KOPT-K1 (cell line): ENCODE data around the gene CPAMD8.
"Not testable (repeated sequence)": the region's sequence is repeated elsewhere in the genome, so short reads cannot be mapped to it uniquely, and the experiment has no call there.

ENCODE experiments used
- H3K27ac ChIP-seq: fragments of 200-600 bp; sonication (generic); 2 replicates; pipeline ENCODE4 v1.5.1; 2016; ENCODE audit warnings: antibody characterized with exemption, mild to moderate bottlenecking, low read depth, low read length; ENCODE audit not compliant: poor library complexity, severe bottlenecking
- H3K36me3 ChIP-seq: fragments of 200-600 bp; sonication (generic); 2 replicates; pipeline ENCODE4 v1.5.1; 2017; ENCODE audit warnings: antibody characterized with exemption, mild to moderate bottlenecking, low read length, moderate library complexity; ENCODE audit not compliant: insufficient read depth
- H3K9me3 ChIP-seq: fragments of 200-600 bp; sonication (generic); 2 replicates; pipeline ENCODE4 v1.5.1; 2017; ENCODE audit warnings: antibody characterized with exemption, low read length, mild to moderate bottlenecking; ENCODE audit not compliant: insufficient read depth, poor library complexity, severe bottlenecking

CPAMD8 gene

DNA sequence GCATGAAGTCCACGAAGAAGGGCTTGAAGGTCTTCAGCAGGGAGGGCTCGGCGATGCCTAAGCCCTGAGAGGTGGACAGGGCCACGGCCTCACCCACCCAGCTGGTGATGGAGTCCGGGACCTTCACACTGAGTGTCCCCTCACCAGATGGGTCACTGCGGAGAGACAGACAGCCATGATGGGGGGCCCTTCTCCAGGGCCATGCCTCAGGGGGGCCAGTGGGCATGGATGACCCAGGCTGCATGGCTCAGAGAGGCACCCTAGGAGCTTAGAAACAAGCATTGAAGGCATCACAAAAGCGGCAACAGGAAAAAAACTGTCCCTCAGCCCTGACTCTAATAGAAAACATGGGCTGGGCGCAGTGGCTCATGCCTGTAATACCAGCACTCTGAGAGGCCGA lies 74.6 kb downstream of the CPAMD8 start:
- Histone ChIP-seq H3K9me3 (no peaks in the 10 kb centered on the region), H3K36me3 (no peaks in the 10 kb centered on the region), H3K27ac (no peak overlapping the region)

DNA sequence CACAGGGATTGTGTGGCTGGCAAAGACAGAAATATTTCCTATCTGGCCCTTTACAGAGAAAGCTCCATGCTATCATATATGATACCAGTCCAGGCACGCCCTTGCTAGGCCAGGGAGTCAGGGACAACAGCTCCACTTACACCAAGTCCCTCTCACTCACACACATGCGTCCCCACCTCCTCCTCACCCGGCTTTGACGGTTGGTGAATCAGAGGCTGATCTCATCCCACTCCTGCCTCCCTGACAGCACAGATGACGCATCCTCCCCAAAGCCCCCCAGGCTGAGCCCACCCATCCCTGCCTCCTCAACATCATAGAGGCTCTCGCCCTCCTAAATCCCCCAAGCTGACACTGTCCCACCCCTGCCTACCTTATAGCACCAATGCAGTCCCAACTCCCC lies 75.1 kb downstream of the CPAMD8 start:
- no peaks in the 10 kb centered on the region for H3K9me3 ChIP-seq
- H3K36me3 ChIP-seq = no peaks in the 10 kb centered on the region
- H3K27ac ChIP-seq = no peak overlapping the region

DNA sequence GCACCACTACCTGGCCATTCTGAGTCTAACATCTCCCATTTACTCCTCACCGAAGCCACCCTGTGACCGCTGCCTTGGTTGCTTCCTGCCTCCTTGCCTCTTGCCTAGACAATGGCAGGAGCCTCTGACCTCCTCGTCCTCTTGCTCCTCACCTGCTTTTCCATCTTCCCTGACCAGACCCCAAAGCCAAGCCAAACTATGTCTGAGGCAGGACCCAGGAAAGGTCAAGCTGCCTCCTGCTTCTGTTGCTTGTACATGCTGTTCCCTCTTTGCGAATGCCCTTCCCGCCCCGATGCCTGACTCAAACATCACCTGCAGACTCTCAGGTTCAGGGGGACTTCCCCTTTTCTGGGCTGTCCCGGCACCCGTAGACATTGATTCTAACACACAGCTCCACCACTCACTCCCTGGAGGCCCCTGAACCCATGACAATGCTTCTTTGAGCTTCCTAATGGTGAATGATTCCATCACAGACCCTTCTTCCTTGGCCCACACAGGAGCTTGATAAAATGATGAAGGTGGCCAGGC lies 77.0 kb downstream of the CPAMD8 start:
- H3K27ac ChIP-seq = no peak overlapping the region
- H3K36me3 ChIP-seq = no peaks in the 10 kb centered on the region
- H3K9me3 ChIP-seq = no peaks in the 10 kb centered on the region

DNA sequence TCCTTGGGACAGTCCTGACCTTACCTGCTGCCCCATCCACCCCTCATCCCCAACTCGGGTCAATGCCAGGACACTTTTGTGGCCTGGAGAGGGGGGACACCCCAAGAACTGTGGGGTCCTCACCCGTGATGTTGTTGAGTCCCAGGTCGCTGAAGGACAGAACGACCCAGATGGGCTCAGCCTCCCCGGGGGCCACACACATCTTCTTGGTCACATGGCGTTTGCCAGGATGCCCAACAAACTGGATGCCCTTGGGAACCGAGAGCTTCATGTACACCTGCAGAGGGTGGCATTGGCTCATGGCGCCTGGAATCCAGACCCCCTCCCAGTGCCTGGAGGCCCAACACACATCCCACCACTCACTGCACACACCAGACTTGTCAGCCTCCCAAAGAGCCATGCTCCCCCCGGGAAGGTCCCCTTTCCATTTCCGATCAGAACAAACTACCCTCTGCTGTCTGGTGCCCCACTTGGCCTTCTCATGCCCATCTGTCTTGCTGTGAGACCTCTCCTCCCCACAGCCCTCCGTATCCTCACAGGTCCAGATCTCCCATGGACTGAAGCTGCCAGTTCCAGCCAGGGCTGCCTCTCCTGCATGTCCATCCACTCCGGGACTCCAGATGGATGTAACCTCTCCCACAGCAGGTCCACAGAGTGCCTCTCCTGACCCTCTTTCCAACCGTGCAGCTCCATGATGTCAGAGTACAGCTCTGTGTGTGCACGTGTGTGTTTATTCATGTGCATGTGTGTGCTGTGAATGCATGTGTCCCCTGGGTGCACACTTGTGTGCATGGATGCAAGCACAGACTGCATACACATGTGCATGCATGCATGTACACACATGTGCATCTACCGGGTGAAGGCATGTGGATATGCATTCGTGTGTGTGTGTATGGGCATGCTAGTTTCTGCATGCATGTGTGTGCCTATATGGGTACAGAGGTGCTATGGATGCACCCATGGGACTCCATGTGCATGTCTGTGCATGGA lies 79.4 kb downstream of the CPAMD8 start:
- Histone ChIP-seq H3K27ac (no peak overlapping the region), H3K9me3 (no peaks in the 10 kb centered on the region), H3K36me3 (no peaks in the 10 kb centered on the region)

DNA sequence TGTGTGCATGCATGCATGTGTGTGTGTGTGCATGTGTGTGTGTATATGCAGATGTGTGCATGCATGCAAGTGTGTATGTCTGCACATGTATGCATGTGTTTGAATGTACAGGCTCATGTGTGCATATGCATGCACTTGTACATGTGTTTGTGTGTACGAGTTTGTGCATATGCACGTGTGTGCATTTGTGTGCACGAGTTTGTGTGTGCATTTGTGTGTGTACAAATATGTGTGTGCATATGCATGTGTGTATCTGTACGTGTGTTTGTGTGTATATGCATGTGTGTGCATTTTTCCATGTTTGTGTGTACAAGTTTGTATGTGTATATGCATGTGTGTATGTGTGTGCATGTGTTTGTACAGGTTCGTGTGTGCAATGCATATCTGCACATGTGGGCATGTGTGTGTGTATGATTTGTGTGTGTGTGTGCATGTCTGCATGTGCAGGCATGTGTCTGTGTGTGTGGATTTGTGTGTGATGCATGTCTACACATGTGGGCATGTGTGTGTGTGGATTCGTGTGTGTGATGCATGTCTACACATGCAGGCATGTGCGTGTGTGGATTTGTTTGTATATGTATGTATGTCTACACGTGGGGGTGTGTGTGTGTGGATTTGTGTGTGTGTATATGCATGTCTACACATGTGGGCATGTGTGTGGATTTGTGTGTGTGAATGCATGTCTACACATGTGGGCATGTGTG lies 80.7 kb downstream of the CPAMD8 start:
- Histone ChIP-seq H3K27ac (no peak overlapping the region), H3K9me3 (no peaks in the 10 kb centered on the region), H3K36me3 (no peaks in the 10 kb centered on the region)

DNA sequence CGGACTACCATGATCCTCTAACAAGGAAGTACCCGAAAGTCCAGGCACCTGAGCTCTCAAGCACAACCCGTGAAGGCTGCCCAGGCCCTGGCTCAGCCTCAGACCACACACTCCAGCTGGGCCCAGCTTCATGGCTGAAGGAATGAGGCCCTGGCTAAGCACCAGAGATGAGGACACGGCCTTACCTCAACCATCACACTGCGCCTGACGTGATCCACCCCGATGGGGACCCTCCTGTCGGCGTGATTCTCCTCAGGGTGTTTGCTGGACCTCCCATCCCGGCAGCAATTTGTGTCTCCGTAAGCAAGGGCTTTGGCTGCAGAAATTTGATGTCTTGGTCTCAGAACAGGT lies 81.3 kb downstream of the CPAMD8 start:
- Histone ChIP-seq H3K36me3 (no peaks in the 10 kb centered on the region), H3K9me3 (no peaks in the 10 kb centered on the region), H3K27ac (no peak overlapping the region)

DNA sequence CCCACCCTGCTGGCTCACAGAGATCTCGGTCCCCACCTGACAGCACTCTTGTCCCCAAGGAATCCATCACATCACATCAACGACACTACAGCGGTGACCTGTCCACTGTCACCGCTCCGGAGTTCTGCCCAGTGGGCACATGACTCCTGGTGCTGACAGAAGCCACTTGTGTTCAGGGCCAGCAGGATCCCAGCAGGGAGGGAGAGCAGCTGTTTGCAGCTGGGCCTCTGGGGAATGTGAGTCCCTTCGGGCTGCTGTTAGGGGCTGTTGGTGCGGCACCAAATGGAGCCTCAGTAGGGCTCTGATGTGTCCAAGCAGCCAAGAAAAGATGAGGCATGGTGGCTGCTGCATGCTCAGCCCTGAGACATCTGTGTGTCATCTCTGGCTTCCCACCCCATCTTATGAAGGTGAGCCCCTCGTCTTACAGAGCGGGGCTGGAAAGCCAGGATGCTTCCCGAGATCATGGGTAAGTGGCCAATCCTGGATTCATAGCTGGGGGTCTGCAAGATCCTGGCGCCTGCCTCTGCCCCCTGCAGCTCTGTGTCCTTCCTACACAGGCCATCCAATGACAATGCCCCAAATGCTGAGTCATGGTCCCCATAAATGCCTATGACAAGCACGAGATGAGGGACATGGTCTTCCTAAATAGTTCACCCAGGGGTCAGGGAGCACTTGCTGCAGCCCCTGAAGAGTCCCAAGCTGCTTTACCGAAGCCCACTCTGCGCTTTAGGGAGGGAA lies 81.8 kb downstream of the CPAMD8 start:
- Histone ChIP-seq H3K27ac (no peak overlapping the region), H3K36me3 (no peaks in the 10 kb centered on the region), H3K9me3 (no peaks in the 10 kb centered on the region)

DNA sequence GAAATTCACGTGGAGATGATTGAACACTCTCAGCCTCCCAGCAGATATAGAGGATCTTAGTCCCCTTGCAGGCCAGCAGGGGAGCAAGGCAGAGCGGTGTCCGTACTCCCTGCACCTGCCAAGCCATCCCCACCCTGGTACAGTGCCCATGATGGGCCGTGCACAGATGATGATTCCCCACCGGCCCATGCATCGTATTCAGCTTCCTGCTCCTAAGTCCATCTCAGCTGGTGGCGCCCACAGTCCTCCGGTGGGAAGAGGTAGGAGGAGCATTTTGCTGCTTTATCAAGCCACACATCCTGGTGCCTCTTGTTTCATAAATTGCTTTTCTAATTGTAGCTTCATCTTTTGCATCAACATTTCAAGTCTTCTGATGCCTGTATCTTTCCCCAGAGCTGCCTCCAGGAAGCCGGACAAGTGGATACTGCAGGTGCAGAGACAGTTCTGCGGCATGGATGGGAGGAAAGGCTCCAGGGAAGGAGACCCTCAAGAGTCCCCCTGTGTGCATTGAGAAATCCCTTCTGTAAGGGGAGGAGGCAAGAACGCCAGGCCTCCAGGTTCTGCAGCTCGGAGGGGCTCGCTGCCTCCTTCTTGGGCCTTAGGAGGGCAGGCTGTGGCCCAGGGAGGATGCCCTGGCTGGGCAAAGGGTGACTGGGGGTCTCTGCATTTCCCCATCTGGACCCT lies 82.5 kb downstream of the CPAMD8 start:
- Histone ChIP-seq H3K27ac (no peak overlapping the region), H3K9me3 (no peaks in the 10 kb centered on the region), H3K36me3 (no peaks in the 10 kb centered on the region)

DNA sequence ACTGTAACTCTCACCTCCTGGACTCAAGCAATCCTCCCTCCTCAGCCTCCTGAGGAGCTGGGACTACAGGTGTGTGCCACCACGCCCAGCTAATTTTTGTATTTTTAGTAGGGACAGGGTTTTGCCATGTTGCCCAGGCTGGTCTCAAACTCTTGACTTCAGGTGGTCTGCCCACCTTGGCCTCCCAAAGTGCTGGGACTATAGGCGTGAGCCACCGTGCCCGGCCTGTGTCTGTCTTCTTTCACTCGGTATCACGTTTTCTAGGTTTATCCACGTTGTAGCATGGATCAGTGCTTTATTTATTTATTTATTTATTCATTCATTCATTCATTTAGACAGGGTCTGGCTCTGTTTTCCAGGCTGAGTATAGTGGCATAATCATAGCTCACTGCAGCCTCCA lies 83.5 kb downstream of the CPAMD8 start:
- not testable (repeated sequence) for H3K9me3 ChIP-seq, H3K27ac ChIP-seq, H3K36me3 ChIP-seq

DNA sequence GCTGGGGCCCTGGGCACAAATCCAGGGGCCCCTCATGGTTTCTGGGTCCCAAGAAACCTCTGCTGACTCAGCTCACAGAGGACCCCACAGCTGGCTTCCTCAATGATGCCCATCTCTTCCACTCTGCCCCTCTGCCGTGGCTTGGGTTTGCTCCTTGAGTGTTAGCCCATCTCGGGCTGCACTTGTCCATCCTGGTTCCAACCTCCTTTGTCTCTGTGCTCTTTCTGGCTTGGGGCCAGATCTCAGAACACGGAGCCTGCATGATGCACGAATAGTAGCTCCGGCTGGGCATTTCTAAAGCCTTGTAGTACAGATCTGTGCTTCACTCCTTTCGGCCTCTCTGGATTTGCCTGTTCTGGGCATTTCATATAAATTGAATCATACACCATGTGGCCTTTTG lies 84.0 kb downstream of the CPAMD8 start:
- H3K9me3 ChIP-seq = no peaks in the 10 kb centered on the region
- no peaks in the 10 kb centered on the region for H3K36me3 ChIP-seq
- no peak overlapping the region for H3K27ac ChIP-seq

DNA sequence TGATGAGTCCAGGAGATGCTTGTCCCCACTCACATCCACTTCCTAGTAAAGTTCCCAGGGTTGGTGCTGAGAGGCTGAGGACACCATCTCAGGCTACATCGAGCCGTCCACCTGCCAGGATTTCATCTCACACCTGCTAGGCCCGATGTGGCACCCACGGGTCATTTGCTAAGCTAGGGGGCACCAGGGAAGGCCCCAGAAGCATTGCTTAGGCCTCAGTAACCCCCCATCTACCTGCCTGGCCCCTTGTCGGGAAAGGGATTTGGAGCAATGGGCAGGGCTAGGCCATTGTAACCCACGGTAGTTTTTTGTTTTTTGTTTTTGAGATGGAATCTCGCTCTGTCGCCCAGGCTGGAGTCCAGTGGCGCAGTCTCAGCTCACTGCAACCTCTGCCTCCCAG lies 86.0 kb downstream of the CPAMD8 start:
- H3K27ac ChIP-seq = no peak overlapping the region
- no peaks in the 10 kb centered on the region for H3K36me3 ChIP-seq
- H3K9me3 ChIP-seq = peaks cover under 1% of the 10 kb centered on the region

DNA sequence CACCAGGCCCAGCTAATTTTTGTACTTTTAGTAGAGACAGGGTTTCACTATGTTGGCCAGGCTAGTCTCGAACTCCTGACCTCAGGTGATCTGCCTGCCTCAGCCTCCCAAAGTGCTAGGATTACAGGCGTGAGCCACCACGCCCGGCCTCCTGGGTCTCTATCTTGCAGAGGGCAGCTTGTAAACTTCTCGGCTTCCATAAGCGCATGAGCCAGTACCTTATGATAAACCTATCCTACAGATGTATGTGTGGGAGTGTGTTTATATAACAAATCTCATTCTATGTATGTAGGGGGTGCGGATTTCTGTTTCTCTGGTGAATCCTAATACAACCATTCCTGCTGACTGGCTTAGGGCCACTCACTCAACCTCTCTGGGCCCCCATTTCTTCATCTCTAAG lies 86.5 kb downstream of the CPAMD8 start:
- not testable (repeated sequence) for H3K27ac ChIP-seq, H3K36me3 ChIP-seq, H3K9me3 ChIP-seq

DNA sequence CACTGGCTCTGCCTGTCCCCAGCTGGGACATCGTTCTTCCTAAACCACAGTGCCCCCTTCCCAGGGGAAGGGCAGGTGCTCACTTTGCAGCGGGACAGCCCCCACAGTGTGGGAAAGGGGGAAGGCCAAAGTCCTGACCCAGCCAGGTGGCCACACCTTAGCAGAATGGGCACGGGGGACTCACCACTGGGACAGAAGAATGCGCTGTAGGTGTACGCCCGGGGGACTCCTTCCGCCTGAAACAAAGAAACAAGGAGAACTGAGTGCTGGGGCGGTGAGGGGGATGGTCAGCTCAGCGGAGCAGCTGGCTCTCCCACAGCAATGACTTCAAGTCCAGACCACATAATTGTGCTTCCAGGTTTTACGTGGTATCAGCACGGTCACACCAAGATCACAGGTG lies 88.4 kb downstream of the CPAMD8 start:
- Histone ChIP-seq H3K27ac (no peak overlapping the region), H3K36me3 (no peaks in the 10 kb centered on the region), H3K9me3 (peaks cover 24% of the 10 kb centered on the region)

DNA sequence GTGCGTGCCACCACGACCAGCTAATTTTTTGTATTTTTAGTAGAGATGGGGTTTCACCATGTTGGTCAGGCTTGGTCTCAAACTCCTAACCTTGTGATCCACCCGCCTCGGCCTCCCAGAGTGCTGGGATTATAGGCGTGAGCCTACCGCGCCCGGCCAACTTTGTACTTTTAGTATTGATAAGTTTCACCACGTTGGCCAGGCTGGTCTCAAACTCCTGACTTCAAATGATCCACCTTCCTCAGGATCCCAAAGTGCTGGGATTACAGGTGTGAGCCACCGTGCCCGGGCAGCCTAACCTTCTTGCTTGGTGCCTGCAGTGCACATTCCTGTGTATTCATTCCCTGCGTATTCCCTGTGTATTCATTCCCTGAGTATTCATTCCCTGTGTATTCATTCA lies 88.8 kb downstream of the CPAMD8 start:
- H3K36me3 ChIP-seq, H3K27ac ChIP-seq: not testable (repeated sequence)
- H3K9me3 ChIP-seq = peaks cover 25% of the 10 kb centered on the region

DNA sequence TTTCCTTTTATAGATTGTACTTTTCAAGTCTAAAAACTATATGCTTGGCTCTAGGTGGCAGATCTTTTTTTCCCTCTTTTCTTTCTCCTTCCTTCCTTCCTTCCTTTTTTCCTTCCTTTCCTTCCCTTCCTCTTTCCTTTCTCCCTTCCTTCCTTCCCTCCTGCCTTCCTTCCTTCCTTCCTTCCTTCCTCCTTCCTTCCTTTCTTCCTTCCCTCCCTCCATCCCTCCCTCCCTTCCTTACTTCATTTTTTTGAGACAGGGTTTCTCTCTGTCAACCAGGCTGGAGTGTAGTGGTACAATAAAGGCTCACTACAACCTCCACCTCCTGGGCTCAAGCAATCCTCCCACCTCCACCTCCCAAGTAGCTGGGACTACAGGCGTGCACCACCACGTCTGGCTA lies 89.7 kb downstream of the CPAMD8 start:
- H3K36me3 ChIP-seq = no peaks in the 10 kb centered on the region

More for the DNA sequence above, 89.7 kb downstream of the CPAMD8 start:
- Histone ChIP-seq H3K27ac (no peak overlapping the region), H3K9me3 (peaks cover 25% of the 10 kb centered on the region)
